AG10803 (cell line): ENCODE data around the gene NTSR1.

Source experiments
- DNase-seq: peaks from one replicate; pipeline ENCODE4 v3.0.0; 2010; ENCODE audit warnings: low read depth
- H3K4me3 ChIP-seq: 2 replicates; pipeline ENCODE4 v1.5.1; 2011; ENCODE audit warnings: mild to moderate bottlenecking, low read length, control low read depth
- TF ChIP-seq, protein P1 (sequence below): conservative IDR thresholded peaks from 2 replicates; pipeline ENCODE4 v1.5.1; 2011; ENCODE audit warnings: mild to moderate bottlenecking, low read length, control low read depth, inconsistent platforms

NTSR1 gene

GRCh38 chr20:62764156-62764935 lies 55.7 kb downstream of the NTSR1 start:
- no peak overlapping the region for H3K4me3 ChIP-seq
- TF ChIP-seq, protein P1, sequence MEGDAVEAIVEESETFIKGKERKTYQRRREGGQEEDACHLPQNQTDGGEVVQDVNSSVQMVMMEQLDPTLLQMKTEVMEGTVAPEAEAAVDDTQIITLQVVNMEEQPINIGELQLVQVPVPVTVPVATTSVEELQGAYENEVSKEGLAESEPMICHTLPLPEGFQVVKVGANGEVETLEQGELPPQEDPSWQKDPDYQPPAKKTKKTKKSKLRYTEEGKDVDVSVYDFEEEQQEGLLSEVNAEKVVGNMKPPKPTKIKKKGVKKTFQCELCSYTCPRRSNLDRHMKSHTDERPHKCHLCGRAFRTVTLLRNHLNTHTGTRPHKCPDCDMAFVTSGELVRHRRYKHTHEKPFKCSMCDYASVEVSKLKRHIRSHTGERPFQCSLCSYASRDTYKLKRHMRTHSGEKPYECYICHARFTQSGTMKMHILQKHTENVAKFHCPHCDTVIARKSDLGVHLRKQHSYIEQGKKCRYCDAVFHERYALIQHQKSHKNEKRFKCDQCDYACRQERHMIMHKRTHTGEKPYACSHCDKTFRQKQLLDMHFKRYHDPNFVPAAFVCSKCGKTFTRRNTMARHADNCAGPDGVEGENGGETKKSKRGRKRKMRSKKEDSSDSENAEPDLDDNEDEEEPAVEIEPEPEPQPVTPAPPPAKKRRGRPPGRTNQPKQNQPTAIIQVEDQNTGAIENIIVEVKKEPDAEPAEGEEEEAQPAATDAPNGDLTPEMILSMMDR = no peak
- DNase-seq = no peak

GRCh38 chr20:62765021-62765420 lies 56.4 kb downstream of the NTSR1 start:
- DNase-seq = no peak
- TF ChIP-seq, protein P1 = no peak
- H3K4me3 ChIP-seq = no peak overlapping the region

DNA sequence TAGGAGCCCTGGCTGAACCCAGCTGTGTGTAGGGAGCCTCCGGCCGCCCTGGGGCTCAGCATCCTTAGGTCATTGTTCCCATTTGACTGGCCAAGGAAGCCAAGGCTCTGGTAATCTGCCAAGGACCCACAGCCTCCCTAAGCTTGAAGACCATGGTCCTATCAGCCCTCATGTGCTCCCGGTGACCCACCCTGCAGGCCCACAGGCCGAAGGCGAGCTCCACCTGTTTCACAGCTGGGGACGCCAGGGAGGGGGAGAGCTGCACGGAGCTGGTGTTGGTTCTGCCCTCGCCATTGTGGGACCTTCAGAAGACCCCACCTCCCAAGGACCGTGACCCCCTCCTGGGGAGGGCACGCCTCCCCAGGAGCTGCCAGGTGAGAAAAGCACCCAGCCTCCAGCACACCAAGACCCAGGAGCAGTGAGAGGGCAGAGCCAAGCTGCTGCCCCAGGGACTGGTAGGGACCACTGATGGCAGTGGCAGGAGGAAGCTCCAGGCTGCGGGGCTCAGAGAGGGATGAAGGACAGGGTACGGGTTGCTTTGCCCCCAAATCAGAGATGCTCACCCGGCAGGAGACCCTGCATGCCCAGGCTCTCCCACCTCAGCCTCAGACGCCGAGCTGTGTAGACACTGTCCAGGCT lies 56.9 kb downstream of the NTSR1 start:
- H3K4me3 ChIP-seq = no peak overlapping the region
- TF ChIP-seq, protein P1 = no peak
- DNase-seq = no peak

GRCh38 chr20:62766071-62766450 lies 57.4 kb downstream of the NTSR1 start:
- DNase-seq = no peak
- no peak overlapping the region for H3K4me3 ChIP-seq
- TF ChIP-seq, protein P1 = no peak

DNA sequence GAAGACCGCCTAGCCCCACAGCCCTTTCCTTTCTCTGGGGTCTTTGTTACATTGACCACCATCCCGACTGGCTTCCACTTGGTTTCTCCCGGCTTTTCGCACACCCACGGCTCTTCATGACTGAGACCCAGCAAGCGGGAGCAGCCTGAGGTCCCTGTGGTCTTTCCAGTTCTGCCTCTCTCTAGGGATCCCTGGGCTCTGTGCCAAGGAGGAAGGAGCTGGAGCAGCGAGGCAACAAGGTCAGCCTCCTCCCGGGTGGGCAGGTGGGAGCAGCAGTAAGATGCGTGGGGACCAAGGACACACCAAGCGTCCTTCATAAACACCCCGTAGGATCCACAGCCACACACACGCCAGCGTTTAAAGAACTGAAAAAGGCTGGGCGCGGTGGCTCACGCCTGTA lies 58.1 kb downstream of the NTSR1 start:
- no peak for DNase-seq
- TF ChIP-seq, protein P1 = no peak
- no peak overlapping the region for H3K4me3 ChIP-seq

DNA sequence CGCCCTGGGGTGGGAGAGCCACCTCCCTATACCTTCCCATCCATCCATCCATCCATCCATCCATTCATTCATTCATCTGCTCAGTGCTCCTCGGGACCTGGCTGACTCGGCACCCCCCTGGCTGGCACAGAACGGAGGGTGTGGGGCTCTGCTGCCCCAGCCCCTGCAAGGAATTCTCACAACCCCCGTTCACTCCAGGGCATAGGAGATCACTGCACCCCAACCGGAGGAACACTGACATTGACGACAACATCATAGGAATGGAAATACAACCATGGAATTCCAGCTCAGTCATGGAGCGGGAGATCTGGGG lies 59.6 kb downstream of the NTSR1 start:
- TF ChIP-seq, protein P1 = no peak
- no peak overlapping the region for H3K4me3 ChIP-seq
- DNase-seq = no peak

GRCh38 chr20:62768551-62769287 lies 60.1 kb downstream of the NTSR1 start:
- no peak overlapping the region for H3K4me3 ChIP-seq
- TF ChIP-seq, protein P1 = no peak
- peak; percentile 36 for DNase-seq
